GM21367 (cell line): ENCODE measurements around the gene PUSL1.

ENCODE experiments used
- ATAC-seq: cut with Tn5 transposase; IDR thresholded peaks from one replicate; pipeline ENCODE4 v1.9.1; 2021; ENCODE audit not compliant: unreplicated experiment

PUSL1 gene

DNA sequence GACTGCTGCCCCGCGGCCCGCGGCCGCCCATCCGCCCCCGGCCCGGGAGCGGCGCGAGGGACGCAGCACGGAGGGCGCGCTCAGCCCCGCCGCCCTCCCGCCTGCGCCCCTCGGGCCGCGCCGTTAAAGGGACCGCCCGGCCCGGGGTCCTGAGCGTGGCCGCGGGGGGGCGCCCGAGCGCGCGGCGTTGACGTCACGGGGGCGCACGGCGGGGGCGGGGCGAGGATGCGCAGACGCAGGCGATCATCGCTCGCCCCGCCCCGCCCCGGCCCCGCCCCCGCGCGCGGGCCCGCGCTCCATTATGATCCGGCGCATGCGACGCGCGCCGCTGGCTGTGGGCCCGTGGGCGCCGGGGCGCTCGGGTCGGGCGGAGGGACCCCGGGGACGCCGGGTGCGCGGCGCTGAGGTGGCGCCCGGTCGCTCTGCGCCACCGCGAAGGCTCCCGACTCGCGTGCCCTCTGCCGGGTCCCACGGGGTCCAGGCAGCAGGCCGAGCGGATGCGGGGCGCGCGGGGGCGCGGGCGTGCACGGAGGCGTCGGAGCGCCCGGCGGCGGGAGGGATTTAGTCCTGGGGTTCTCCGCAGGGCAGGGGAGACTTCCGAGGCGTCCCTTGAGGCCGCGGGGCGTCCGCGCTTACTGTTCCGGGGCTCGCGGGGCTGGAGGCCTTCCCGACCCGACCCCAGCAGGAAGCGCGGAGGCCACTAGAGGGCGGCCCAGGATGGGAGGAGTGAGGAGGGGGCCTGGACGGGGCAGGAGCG, 41.0 kb downstream of the PUSL1 start, which contains the start of gene DVL1:
DVL1 (minus strand) TSS at position 163 of the 757 bp plus-strand sequence. CDS start 353 bp downstream, outside the sequence.
- ATAC-seq, result peak; percentile 42

DNA sequence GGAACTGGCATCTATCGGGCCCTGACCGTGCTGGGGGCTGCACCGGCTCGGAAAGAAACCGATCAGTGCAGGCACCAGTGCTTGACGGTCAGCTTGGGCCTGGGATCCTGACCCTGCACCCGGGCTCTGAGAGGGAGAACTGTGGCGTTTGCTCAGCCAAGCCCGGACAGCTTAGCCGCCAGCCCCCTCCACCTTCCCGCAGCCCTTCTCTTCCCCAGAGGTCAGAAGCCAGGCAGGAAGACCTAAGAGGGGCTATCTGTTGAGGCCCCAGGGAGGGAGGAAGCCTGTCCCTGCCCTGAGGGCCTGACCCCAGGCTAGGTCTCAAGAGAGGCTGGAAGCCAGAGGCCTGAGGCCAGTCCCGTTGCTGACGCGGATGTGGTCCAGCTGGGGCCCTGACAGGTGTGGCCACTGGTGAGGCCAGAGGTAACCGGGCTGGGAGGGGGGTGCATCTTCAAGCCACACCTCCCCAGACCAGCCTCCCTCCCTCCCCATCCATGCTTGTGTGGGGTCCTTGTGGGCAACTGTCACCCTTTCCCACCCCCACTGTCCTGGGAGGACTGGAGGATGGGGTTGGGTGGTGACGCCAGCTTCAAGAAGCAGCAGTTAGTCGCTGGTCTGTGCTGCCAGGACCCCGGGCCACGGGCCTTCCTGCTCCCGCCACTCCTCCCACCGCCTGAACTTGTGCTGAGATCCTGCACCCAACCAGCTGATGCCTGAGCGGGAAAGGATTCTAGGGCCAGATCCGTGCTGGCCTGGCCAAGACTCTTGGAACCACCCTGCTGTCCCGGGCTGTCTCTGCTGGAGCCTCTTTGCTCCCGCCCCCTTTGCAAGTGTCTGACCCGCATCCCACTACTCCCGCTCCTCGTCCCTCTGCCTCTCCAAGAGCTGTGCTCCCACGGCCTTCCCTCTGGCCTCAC, 43.4 kb downstream of the PUSL1 start:
- ATAC-seq, result no peak

DNA sequence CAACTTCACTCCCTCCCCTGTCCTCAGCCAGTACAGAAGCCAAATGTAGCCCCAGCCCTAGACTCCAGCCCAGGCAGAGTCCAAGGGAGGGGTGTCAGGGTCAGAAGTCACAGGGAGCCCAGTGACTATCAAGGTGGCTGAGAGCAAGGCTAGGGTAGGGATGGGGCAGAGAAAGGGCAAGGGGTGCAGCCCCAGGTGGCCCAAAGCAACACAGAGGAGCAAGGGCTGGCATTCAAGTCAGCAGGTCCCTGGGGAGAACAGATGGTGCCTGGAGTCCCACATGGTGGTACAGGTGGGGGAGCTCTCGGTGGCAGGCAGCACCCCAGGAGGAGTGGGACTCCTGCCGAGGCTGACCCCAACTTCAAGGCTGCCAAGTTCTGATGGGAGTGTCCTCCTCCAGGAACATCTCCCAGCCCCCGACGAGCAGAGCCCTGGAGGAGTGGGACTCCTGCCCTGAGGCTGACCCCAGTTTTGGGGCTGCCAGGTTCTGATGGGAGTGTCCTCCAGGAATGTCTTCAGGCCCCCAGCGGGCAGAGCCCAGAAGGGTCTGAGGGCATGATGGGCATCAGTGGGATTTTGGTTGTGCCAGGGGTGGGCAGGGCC, 44.5 kb downstream of the PUSL1 start:
- ATAC-seq, result no peak

DNA sequence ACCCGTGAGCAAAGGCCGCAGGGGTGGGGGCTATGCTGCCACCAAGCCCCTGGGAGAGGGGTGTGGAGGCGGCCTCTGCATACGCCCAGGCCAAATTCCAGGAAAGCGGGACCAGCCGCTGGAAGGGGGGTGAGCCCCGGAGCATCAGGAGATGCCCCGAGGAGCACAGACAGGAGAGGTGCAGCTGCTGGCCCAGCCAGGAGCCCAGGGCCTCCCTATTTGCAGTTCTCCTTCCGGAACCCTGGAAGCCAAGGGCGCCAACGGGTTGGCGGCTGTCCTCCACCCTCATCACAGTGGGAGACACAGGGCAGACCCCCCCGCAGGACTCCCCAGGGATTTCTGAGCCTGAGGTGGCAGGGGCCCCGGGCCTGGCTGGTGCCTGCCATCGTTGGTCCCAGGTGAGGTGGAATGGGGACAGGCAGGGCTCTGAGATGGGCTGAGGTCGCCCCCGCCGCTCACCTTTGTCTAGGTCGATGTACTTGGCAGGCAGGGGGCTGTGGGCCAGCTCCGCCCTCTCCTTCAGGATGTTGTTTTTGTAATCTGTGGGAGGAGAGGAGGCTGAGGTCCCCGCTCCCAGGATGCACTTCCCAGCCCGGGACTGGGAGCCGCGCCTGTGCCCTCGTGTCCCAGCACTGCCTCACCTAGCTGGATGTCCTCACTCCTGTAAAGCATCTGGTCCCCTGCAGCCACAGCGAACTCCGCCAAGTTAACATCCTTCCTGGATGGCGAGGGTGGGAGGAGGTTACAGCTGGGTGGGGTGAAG, 45.2 kb downstream of the PUSL1 start:
- ATAC-seq, result no peak

DNA sequence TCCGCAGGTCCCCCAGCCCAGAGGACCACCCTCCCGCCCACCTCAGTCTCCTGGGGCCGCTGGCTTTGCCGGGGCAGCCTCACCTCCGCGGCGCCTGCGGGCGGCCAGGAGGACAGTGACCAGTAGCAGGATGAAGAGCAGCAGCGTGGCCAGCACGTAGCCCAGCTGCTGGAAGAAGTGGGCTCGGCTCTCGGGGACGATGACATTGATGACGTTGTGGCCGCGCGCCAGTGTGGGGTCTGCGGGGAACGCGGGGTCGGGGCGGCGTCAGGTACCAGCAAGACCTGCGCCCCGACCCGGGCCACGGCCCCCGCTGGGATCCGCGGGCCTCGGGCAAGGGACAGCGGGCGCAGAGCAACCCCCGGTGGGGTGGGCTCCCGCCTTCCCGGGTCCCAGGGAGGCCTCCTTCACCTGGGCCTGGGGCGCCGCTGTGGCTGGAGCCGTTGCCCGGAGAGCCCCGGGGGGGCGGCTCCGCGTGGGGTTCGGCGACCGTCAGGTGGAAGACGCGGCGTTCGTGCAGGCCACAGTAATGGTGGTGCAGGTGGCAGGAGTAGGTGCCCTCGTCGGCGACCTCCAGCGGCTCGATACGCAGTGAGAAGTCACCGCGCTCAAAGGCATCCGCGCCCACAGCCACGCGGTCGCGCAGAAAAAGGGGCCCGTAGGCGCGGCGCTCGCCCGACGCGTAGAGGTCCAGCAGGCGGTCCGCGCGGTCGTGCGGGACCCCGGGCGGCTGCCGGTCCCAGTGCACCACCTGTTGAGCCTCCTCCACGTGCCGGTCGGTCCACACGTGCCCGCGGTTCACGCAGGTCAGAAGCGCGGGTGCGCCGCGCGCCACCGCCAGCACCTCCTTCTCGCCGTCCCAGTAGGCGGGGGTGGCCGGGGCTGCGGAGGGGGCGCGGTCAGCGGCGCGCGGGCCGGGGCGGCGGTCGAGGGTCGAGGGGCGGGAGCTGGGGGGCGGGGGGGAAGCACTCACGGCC, 46.2 kb downstream of the PUSL1 start:
- no peak for ATAC-seq

DNA sequence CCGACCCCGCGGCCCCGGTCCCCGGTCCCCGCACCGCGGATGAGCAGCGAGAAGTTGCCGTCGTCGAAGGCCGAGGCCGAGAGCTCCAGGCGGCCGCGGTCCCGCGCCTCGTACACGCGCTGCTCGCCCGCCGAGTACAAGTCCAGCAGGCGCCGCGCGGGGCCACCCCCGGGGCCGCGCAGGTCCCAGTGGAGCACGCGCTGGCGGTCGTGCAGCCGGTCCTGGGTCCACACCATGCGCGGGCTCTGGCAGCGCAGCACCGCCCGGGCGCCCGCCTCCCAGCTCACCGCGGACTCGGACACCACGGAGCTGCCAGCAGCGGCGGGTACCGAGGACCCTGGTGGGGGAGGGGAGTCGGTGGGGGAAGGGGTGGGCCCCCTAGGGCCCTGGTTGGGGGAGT, 47.0 kb downstream of the PUSL1 start:
- no peak for ATAC-seq

DNA sequence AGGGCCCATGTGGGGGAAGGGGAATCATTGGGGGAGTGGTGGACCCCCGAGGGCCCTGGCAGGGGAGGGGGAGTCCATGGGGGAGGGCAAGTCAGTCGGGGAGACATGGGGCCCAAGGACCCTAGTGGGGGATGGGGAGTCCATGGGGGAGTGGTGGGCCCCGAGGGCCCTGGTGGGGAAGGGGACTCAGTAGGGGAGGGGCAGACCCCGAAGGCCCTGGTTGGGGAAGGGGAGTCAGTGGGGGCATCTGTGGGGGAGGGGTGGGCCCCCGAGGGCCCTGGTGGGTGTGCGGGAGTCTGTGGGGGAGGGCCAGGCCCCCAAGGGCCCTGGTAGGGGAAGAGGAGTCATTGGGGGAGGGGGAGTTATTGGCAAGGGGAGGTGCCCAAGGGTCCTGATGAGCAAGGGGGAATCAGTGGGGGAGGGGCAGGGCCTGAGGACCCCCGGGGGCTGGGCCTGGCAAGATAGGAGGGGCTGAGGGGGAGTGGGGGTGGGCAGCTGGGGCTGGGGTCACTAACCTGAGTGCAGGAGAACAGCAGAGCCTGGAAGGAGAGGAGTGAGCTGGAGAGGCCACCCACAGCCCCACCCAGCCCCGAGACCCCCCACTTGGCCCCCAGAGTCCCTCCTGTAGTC, 47.9 kb downstream of the PUSL1 start:
- no peak for ATAC-seq

DNA sequence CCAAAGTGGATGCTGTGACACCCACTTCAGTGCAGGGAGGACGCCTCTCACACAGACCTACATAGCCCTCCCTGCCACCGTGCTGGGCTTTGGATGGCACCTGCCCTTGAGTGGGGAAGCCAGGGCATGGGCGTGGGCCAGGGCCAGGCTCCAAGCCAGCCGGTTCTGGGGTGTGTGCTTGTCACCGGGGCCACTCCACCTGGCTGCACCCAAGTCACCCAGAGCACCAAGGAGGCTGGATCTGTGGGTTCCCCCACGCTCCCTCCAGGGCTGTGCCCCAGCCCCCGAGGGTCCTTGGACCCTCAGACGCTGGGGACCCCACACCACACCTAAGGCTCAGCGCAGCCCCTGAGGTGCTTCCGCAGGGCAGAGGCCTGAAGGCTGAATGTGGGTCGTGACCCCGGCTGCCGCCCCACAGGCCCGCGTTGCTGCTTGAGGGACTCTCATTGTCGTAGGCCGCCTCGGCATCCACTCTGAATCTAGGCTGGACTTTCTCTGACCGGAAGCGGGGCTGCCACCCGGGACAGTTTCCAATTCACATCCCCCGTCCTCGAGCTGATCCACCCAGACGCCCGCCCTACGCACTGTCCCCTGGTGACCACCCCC, 48.5 kb downstream of the PUSL1 start:
- no peak for ATAC-seq

DNA sequence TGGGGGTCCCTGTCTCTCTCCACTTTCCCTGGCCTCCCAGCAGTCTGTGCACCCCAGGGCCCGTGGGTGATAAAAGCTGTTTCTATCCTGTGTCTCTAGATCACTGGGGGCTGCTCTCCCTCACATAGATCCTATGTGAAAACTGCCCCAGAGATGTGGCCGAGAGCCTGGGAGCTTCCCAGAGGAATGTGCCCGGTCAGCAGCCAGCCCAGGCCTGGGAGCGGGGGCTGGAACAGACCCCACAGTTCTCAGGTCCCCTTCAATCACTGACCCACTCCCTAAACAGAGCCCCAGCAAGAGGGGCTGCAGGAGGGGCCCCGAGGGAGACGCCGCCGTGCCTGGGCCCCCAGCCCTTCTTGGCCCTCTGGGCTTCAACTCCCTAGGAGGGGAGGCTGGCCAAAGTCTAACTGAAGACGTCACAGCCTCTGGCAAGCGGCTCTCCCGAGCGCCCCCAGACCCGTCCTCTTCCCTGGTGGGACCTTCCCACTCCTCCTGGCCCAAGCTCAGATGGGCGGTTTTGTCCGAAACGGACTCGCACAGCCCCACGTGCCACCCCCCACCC, 49.6 kb downstream of the PUSL1 start:
- no peak for ATAC-seq

DNA sequence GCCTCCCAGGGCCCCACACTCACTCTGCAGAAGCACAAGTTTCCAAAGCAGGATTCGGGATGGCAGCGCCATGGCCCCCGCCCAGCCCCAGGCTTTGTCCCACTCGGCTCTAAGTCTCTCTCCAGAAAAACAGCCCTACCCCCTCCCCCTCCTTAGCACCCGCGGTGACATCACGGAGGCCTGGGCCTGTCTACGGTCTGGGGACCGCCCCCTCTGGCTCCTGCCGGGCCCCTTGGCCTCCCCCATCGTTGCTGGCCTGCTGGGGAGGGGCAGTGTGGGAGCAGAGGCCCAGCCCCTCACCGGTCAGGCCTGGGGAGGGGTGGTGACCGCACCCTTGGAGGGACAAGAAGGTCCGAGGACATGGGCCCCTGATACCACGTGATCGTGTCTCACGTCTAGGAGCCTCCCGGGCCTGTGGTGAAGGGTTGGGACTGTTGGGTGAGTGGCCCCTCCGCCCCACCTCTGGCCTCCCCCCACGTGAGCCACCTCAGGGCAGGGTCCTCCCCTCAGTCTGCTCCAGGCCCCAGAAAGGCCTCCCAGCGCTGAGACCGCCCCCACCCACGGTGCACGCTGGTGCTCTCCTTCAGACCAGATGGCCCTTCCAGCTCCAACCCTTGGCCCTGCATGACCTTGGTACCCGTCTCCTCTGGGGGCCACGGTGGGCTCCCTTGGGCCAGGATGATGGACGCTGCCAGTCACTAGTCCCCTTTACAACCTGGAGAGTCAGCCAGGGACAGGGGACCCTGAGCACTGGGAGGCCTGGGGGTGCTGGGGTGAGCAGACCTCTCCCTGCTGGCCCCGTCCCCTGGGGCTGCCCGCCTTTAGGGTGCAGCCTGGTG, 50.3 kb downstream of the PUSL1 start, which contains the start of gene MXRA8:
MXRA8 (minus strand) TSS at position 123 of the 839 bp plus-strand sequence; CDS start at position 72, 51 bp downstream.
- ATAC-seq, result no peak

DNA sequence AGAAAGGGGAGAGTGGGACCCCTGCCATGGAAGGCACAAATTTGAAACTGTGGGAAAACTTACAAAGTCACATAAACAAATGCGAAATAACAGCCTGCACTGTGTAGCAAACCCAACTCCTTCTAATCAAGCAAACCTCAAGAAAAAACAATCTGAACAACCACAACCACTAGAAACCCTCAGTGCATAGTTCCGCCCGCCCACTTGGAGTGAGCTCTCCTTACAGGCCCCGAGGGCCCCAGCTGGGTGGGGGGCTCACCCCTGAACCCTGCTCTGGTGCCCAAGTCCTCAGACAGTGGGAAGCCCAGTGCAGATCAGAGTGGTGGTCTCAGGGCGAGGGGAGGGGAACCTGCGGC, 50.9 kb downstream of the PUSL1 start:
- ATAC-seq, result no peak

DNA sequence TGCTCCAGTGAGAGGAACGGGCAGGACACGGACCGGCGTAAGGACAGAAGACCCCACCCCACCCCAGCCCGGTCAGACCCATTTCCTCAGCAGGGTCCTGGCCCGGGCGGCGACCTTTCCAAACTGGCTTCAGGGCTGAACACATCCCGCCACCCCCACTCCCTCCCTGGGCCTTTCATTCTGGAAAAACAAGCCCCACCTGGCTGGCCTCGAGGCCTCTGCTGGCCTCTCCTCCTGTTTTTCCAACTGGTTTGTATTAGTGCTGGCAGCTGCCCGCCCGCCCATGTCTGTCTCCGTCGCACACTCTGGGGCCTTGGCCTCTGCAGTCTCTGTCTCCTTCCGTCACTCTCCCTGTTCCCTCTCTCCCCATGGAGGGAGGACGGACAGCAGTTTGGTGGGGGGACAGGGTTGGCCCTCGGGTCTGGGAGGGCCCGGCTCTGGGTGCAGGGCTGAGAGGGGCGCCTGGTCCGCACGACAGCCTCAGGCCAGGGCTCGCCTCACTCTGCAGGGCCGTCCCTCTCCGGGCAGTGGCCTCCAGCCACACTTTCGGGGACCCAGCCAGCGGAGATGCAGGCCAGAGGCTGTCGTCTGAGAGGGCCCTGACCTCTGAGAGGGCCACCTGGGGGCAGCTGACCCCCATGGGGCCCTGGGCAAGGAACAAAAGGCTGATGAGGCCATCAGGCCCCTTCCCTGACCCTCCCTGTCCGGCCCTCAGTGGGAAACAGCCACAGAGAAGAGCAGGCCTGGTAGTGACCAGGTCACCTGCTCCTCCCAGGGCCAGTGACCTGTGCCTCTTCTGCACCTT, 51.5 kb downstream of the PUSL1 start:
- ATAC-seq, result no peak

DNA sequence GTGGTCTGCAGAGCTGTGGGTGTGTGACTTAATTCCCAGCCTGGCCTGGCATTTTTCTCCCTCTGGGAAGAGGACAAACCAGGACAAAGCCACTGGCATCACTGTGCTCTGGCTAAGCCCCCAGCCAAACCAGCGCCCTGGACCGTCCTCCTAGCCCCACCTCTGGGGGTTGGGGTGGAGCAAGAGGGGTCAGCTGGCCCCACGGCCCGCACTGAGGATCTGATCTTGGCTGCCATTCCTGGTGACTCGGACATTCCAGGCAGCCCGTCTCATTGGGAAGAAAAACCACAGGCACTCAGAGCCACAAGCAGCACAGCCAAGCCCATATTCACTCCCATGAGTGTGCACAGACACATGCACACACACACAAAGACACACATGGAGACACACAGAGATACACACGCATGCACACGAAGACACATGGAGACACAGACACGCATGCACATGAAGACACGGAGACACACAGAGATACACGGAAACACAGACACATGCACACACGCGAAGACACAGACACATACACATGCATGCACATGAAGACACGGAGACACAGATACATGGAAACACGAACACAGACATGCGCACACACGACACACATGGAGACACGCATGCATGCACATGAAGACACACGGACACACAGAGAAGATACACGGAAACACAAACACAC, 52.2 kb downstream of the PUSL1 start:
- no peak for ATAC-seq
